Measurements from ENCODE around the gene EEF1G.

DNA sequence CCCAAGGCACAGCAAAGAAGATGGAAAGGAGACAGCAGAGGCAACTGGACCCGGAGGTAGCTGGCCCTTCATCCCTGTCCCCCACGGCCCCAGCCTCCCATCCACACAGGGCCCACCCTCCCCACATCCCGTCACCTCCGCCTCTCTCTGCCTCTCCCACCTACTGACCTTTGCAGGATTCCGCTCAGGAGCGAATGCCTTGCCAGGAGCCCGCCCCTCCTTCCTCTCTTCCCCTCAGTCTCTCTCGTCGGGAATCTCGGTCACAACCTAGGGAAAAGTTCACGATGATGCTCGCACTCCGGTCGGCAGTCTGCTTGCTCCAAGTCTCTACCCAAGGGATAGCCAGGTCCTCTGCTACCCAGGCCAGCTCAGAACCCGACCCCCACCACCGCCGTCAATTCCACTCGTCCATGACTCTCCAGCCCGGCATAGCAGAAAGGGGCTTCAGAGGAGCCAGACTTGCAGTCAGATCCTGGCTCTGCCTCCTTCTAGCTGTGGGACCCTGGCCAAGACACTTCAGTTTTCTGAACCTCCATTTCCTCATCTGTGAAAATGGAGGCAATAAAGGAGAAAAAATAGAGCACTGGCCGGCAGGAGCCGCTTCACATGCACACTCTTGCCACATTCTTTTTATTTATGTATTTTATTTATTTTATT is 37.3 kb downstream of the EEF1G start:
- TF ChIP-seq POLR2A (IDR thresholded peaks at IDR 0.05), result peak in 1 of 2 donors; percentile 9
- TF ChIP-seq, protein P1, sequence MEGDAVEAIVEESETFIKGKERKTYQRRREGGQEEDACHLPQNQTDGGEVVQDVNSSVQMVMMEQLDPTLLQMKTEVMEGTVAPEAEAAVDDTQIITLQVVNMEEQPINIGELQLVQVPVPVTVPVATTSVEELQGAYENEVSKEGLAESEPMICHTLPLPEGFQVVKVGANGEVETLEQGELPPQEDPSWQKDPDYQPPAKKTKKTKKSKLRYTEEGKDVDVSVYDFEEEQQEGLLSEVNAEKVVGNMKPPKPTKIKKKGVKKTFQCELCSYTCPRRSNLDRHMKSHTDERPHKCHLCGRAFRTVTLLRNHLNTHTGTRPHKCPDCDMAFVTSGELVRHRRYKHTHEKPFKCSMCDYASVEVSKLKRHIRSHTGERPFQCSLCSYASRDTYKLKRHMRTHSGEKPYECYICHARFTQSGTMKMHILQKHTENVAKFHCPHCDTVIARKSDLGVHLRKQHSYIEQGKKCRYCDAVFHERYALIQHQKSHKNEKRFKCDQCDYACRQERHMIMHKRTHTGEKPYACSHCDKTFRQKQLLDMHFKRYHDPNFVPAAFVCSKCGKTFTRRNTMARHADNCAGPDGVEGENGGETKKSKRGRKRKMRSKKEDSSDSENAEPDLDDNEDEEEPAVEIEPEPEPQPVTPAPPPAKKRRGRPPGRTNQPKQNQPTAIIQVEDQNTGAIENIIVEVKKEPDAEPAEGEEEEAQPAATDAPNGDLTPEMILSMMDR (IDR thresholded peaks at IDR 0.05), result no peak
